NCI-H226 (cell line): ENCODE results near the gene RAD51C.
"Not testable (repeated sequence)": the region's sequence is repeated elsewhere in the genome, so short reads cannot be mapped to it uniquely, and the experiment has no call there.

ENCODE experiments used
- DNase-seq: peaks from one replicate; pipeline ENCODE4 v3.0.0-alpha.2; 2015

RAD51C gene

GRCh38 chr17:58692239-58693055 is at the start of gene RAD51C:
Gene RAD51C, plus strand, starts transcription at chr17:58692602. Its CDS starts 42 bp downstream, at chr17:58692644.
- DNase-seq = peak; percentile 91

GRCh38 chr17:58643147-58643546 is 49.3 kb upstream of the RAD51C start:
- DNase-seq = peak; percentile 93

- no peak for DNase-seq
Measured at GRCh38 chr17:58648236-58648635, 44.2 kb upstream of the RAD51C start.

- not testable (repeated sequence) for DNase-seq
Measured at GRCh38 chr17:58657962-58658803, 34.2 kb upstream of the RAD51C start.

GRCh38 chr17:58658804-58659713 is 33.3 kb upstream of the RAD51C start:
- DNase-seq = peak; percentile 96

GRCh38 chr17:58659714-58660084 is 32.7 kb upstream of the RAD51C start:
- not testable (repeated sequence) for DNase-seq

- DNase-seq = no peak
Measured at GRCh38 chr17:58660621-58661020, 31.8 kb upstream of the RAD51C start.

- DNase-seq = no peak
Measured at GRCh38 chr17:58661499-58661898, 30.9 kb upstream of the RAD51C start.

GRCh38 chr17:58664302-58664701 is 28.1 kb upstream of the RAD51C start:
- DNase-seq = no peak

GRCh38 chr17:58665946-58666857 is 26.2 kb upstream of the RAD51C start:
- DNase-seq = no peak

GRCh38 chr17:58666858-58667267 is 25.5 kb upstream of the RAD51C start:
- DNase-seq = no peak

- peak; percentile 73 for DNase-seq
Measured at GRCh38 chr17:58667934-58668597, 24.3 kb upstream of the RAD51C start.

- no peak for DNase-seq
Measured at GRCh38 chr17:58668598-58668935, 23.8 kb upstream of the RAD51C start.

- no peak for DNase-seq
Measured at GRCh38 chr17:58669853-58670252, 22.5 kb upstream of the RAD51C start.

GRCh38 chr17:58671969-58672368 is 20.4 kb upstream of the RAD51C start:
- no peak for DNase-seq

GRCh38 chr17:58677194-58677880 is 15.1 kb upstream of the RAD51C start:
- peak; percentile 57 for DNase-seq

- not testable (repeated sequence) for DNase-seq
Measured at GRCh38 chr17:58678287-58678686, 14.1 kb upstream of the RAD51C start.

GRCh38 chr17:58679263-58680037 is 13.0 kb upstream of the RAD51C start:
- DNase-seq = peak; percentile 56

- no peak for DNase-seq
Measured at GRCh38 chr17:58680038-58680369, 12.4 kb upstream of the RAD51C start.

- DNase-seq = no peak
Measured at GRCh38 chr17:58684003-58684402, 8.4 kb upstream of the RAD51C start.
